HEK293 (cell line): ENCODE measurements around the gene LMOD1.

ENCODE experiments used
- CTCF ChIA-PET: fragments of 350-600 bp; formaldehyde crosslinking; extraction: SDS; loops from one replicate; lab custom pipeline; 2021; ENCODE audit warnings: antibody characterized with exemption; lab: Yijun Ruan, JAX
- POLR2A ChIA-PET: fragments of 300-600 bp; formaldehyde crosslinking; extraction: SDS; loops from one replicate; lab custom pipeline; 2020; ENCODE audit warnings: antibody characterized with exemption, inconsistent platforms; lab: Yijun Ruan, JAX
- H3K27ac ChIP-seq: fragments of 200-500 bp; sonication (Bioruptor generic); 2 replicates; pipeline ENCODE4 v1.5.1; 2014; ENCODE audit warnings: low read depth, low read length, control low read depth, inconsistent platforms; ENCODE audit errors: extremely low read depth
- H3K36me3 ChIP-seq, 2 experiments: fragments of 200-500 bp in 1 of 2; sonication (Bioruptor generic) in 1 of 2; 1 replicate in 1 of 2; 2 replicates in 1 of 2; pipeline ENCODE4 v1.5.1; 2014 to 2017; ENCODE audit warnings: inconsistent platforms in 2 of 2, low read length in 2 of 2; ENCODE audit not compliant: control insufficient read depth in 2 of 2, insufficient read depth in 1 of 2
- H3K4me1 ChIP-seq: fragments of 200-500 bp; sonication (Bioruptor generic); 2 replicates; pipeline ENCODE4 v1.5.1; 2014; ENCODE audit warnings: mild to moderate bottlenecking, low read length, inconsistent platforms; ENCODE audit not compliant: control insufficient read depth, insufficient read depth
- H3K4me3 ChIP-seq: 2 replicates; pipeline ENCODE4 v1.5.1; 2011; ENCODE audit warnings: low read depth, mild to moderate bottlenecking, control low read depth, low read length, moderate library complexity
- H3K9me3 ChIP-seq: fragments of 200-500 bp; sonication (Bioruptor generic); 2 replicates; pipeline ENCODE4 v1.5.1; 2014; ENCODE audit warnings: low read depth, low read length, inconsistent platforms; ENCODE audit not compliant: control insufficient read depth, insufficient read depth
- AEBP2 ChIP-seq: fragments of 450-650 bp; formaldehyde crosslinking; IDR thresholded peaks from 2 replicates; pipeline ENCODE4 v1.5.1; 2016; ENCODE audit warnings: missing biosample characterization, missing genetic modification characterization, borderline replicate concordance
- BCL11B ChIP-seq: fragments of 450-650 bp; formaldehyde crosslinking; IDR thresholded peaks from 2 replicates; pipeline ENCODE4 v1.5.1; 2016; ENCODE audit warnings: low read depth, missing biosample characterization, missing genetic modification characterization
- HOXD13 ChIP-seq: sonication (generic); formaldehyde crosslinking; IDR thresholded peaks from 2 replicates; pipeline ENCODE4 v1.8.0; 2022; ENCODE audit warnings: missing genetic modification reagents, borderline replicate concordance
- IKZF3 ChIP-seq: fragments of 450-650 bp; IDR thresholded peaks from 2 replicates; pipeline ENCODE4 v1.5.0; 2018; ENCODE audit warnings: missing biosample characterization, mild to moderate bottlenecking, missing genetic modification characterization, moderate library complexity
- PRDM2 ChIP-seq: fragments of 450-650 bp; formaldehyde crosslinking; IDR thresholded peaks from 2 replicates; pipeline ENCODE4 v1.5.1; 2016; ENCODE audit warnings: missing biosample characterization, missing genetic modification characterization, borderline replicate concordance
- SETDB1 ChIP-seq: IDR thresholded peaks from one replicate; pipeline ENCODE4 v1.6.1; 2017; ENCODE audit warnings: mild to moderate bottlenecking, low read length, moderate library complexity, mixed read lengths; ENCODE audit not compliant: insufficient read length
- SP2 ChIP-seq: fragments of 450-650 bp; formaldehyde crosslinking; IDR thresholded peaks from 2 replicates; pipeline ENCODE4 v1.5.1; 2016; ENCODE audit warnings: missing biosample characterization, missing genetic modification characterization
- ZEB2 ChIP-seq: fragments of 450-650 bp; formaldehyde crosslinking; IDR thresholded peaks from 2 replicates; pipeline ENCODE4 v1.5.1; 2016; ENCODE audit warnings: missing biosample characterization, missing genetic modification characterization
- ZIC2 ChIP-seq: fragments of 450-650 bp; formaldehyde crosslinking; IDR thresholded peaks from 2 replicates; pipeline ENCODE4 v1.5.1; 2016; ENCODE audit warnings: missing biosample characterization, missing genetic modification characterization
- ZNF10 ChIP-seq: fragments of 450-650 bp; formaldehyde crosslinking; IDR thresholded peaks from 2 replicates; pipeline ENCODE4 v1.5.1; 2017; ENCODE audit warnings: missing biosample characterization, missing genetic modification characterization
- ZNF19 ChIP-seq: fragments of 450-650 bp; formaldehyde crosslinking; IDR thresholded peaks from 2 replicates; pipeline ENCODE4; 2016; ENCODE audit warnings: missing biosample characterization, missing genetic modification characterization, low read depth
- ZNF280C ChIP-seq: fragments of 450-650 bp; formaldehyde crosslinking; IDR thresholded peaks from 2 replicates; pipeline ENCODE4 v1.5.1; 2016; ENCODE audit warnings: missing biosample characterization, missing genetic modification characterization
- ZNF391 ChIP-seq: fragments of 450-650 bp; formaldehyde crosslinking; IDR thresholded peaks from 2 replicates; pipeline ENCODE4 v1.5.1; 2016; ENCODE audit warnings: low read depth, missing biosample characterization, missing genetic modification characterization, borderline replicate concordance
- ZNF473 ChIP-seq: fragments of 450-650 bp; formaldehyde crosslinking; IDR thresholded peaks from 2 replicates; pipeline ENCODE4 v1.5.1; 2017; ENCODE audit warnings: missing biosample characterization, missing genetic modification characterization
- ZNF510 ChIP-seq: fragments of 450-650 bp; formaldehyde crosslinking; IDR thresholded peaks from 2 replicates; pipeline ENCODE4 v1.5.1; 2018; ENCODE audit warnings: mild to moderate bottlenecking, missing genetic modification characterization, missing biosample characterization; ENCODE audit not compliant: insufficient replicate concordance
- ZNF521 ChIP-seq: fragments of 450-650 bp; formaldehyde crosslinking; IDR thresholded peaks from 2 replicates; pipeline ENCODE4 v1.5.1; 2017; ENCODE audit warnings: missing biosample characterization, mild to moderate bottlenecking, missing genetic modification characterization
- ZNF600 ChIP-seq: fragments of 450-650 bp; formaldehyde crosslinking; IDR thresholded peaks from 2 replicates; pipeline ENCODE4 v1.5.1; 2016; ENCODE audit warnings: missing biosample characterization, missing genetic modification characterization
- ZNF629 ChIP-seq: fragments of 450-650 bp; formaldehyde crosslinking; IDR thresholded peaks from 2 replicates; pipeline ENCODE4 v1.5.1; 2017; ENCODE audit warnings: missing biosample characterization, missing genetic modification characterization
- ZNF654 ChIP-seq: fragments of 450-650 bp; formaldehyde crosslinking; IDR thresholded peaks from 2 replicates; pipeline ENCODE4 v1.5.1; 2016; ENCODE audit warnings: low read depth, missing biosample characterization, missing genetic modification characterization
- ZNF664 ChIP-seq: fragments of 450-650 bp; formaldehyde crosslinking; IDR thresholded peaks from 2 replicates; pipeline ENCODE4 v1.5.1; 2016; ENCODE audit warnings: missing biosample characterization, missing genetic modification characterization
- ZNF747 ChIP-seq: fragments of 450-650 bp; formaldehyde crosslinking; IDR thresholded peaks from 2 replicates; pipeline ENCODE4 v1.5.1; 2016; ENCODE audit warnings: missing biosample characterization, missing genetic modification characterization
- ZNF791 ChIP-seq: fragments of 450-650 bp; formaldehyde crosslinking; IDR thresholded peaks from 2 replicates; pipeline ENCODE4 v1.5.1; 2016; ENCODE audit warnings: missing biosample characterization, missing genetic modification characterization
- ZSCAN16 ChIP-seq: fragments of 450-650 bp; formaldehyde crosslinking; IDR thresholded peaks from 2 replicates; pipeline ENCODE4 v1.5.1; 2016; ENCODE audit warnings: missing biosample characterization, missing genetic modification characterization
- TF ChIP-seq, protein P1 (sequence below): fragments of 450-650 bp; formaldehyde crosslinking; IDR thresholded peaks from 2 replicates; pipeline ENCODE4 v1.5.1; 2016; ENCODE audit warnings: missing biosample characterization, missing genetic modification characterization

The LMOD1 gene

DNA sequence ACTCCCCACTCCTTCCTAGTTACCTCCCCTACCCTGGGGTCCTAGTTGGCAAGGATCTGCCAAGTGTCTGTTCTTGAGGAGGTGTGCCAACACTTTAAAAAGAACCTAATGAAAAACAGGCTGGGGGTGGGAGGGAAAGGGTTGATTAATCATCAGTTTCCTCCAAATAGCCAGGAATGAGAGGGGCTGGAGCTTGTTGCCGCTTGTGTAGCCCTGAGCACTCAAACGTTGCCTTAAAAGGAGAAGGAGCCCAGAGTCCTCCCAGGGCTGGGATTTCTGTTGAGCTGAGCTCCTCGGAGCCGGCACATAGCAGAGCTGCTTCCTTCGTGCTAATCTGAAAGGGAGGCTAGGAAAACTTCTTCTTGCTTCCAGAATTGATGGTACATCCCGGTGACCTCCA, 41.8 kb downstream of the LMOD1 start:
- no peaks in the 10 kb centered on the region for H3K4me1 ChIP-seq
- no peak overlapping the region for H3K4me3 ChIP-seq
- no peaks in the 10 kb centered on the region for H3K9me3 ChIP-seq
- ChIA-PET POLR2A (no interaction called here), CTCF (interaction anchor here (0.7 to 7.4 kb wide), 3 partner anchors 8 to 201 kb away, joined by 3 to 73 read pairs (median 8); no protein-coding TSS in a partner anchor)
- TF ChIP-seq SETDB1 = no peak
- TF ChIP-seq IKZF3 (tag by site-specific recombination) = no peak
- TF ChIP-seq ZNF391 (tag by site-specific recombination) = no peak
- TF ChIP-seq ZNF664 = no peak
- TF ChIP-seq ZNF521 (tag by site-specific recombination) = no peak
- no peak for TF ChIP-seq ZSCAN16
- TF ChIP-seq ZNF473 (tag by site-specific recombination) = no peak
- no peak for TF ChIP-seq ZNF791 (tag by site-specific recombination)
- TF ChIP-seq ZNF280C (tag by site-specific recombination) = no peak
- TF ChIP-seq ZNF654 (tag by site-specific recombination) = no peak
- TF ChIP-seq ZIC2 = no peak
- TF ChIP-seq, protein P1, sequence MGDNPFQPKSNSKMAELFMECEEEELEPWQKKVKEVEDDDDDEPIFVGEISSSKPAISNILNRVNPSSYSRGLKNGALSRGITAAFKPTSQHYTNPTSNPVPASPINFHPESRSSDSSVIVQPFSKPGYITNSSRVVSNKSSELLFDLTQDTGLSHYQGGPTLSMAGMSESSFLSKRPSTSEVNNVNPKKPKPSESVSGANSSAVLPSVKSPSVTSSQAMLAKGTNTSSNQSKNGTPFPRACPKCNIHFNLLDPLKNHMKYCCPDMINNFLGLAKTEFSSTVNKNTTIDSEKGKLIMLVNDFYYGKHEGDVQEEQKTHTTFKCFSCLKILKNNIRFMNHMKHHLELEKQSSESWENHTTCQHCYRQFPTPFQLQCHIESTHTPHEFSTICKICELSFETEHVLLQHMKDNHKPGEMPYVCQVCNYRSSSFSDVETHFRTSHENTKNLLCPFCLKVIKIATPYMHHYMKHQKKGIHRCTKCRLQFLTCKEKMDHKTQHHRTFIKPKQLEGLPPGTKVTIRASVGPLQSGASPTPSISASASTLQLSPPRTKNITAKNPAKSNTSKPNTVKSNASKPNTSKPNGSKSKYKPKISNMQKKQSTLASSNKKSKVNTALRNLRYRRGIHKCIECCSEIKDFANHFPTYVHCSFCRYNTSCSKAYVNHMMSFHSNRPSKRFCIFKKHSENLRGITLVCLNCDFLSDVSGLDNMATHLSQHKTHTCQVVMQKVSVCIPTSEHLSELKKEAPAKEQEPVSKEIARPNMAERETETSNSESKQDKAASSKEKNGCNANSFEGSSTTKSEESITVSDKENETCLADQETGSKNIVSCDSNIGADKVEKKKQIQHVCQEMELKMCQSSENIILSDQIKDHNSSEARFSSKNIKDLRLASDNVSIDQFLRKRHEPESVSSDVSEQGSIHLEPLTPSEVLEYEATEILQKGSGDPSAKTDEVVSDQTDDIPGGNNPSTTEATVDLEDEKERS (tag by site-specific recombination) = no peak
- TF ChIP-seq ZEB2 (tag by site-specific recombination) = no peak
- no peak for TF ChIP-seq ZNF510 (tag by site-specific recombination)
- TF ChIP-seq ZNF629 (tag by site-specific recombination) = no peak
- no peak overlapping the region for H3K27ac ChIP-seq
- H3K36me3 ChIP-seq = no peaks in the 10 kb centered on the region

- POLR2A ChIA-PET = no interaction called here
- TF ChIP-seq HOXD13 (CRISPR knock-in tag) (no peak), ZNF600 (no peak), AEBP2 (tag by site-specific recombination) (no peak), ZNF747 (no peak), ZNF19 (no peak), BCL11B (no peak), ZNF10 (tag by site-specific recombination) (no peak), SP2 (tag by site-specific recombination) (no peak), PRDM2 (tag by site-specific recombination) (no peak)
Measured at GRCh38 chr1:201903135-201903534, 43.2 kb downstream of the LMOD1 start.

More at GRCh38 chr1:201903135-201903534, 43.2 kb downstream of the LMOD1 start:
- H3K36me3 ChIP-seq = no peaks in the 10 kb centered on the region
- H3K27ac ChIP-seq = no peak overlapping the region
- H3K9me3 ChIP-seq = no peaks in the 10 kb centered on the region
- H3K4me1 ChIP-seq = no peaks in the 10 kb centered on the region
- CTCF ChIA-PET = interaction anchor here (0.6 to 1.6 kb wide), 3 partner anchors 21 to 69 kb away, joined by 3 to 7 read pairs (median 3); no protein-coding TSS in a partner anchor
- no peak overlapping the region for H3K4me3 ChIP-seq
